ENCODE results near the gene ATG7.

The ATG7 gene

DNA sequence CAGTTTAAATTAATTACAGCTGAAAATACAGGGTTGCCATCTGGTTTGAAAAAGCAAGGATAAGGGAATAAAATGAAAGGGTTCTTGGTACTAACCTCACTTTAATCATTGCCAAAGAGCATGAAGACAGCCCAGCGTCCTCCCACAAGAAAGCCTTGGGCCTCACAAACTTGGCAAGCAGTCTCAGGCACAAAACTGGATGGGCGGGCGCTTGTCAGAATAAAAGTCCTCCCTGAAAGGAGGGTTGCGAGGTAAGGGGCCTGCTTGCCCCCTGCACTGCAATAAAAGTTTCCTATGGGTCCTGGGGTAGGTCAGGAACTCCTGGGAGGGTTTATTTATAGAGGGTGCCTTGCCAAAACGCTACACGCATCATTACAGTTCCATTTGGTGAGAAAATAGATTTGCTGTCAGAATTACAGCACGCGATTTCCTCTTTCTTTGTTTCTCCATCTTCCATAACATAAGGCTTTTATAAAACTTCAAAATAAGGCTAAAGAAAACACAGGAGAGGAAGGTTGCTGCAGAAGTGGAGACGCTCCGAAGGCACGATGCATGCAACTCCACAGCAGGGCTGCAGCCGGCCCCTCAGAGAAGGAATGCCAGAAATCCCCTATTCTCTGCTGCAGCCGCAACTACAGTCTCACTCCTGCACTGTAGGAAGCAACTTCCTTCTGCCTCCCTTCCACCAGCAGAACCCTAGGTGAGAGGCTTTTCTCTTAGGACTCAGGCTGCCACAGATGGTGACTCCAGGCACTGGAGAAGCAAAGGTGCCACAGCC lies 310.2 kb downstream of the ATG7 start:
- Histone ChIP-seq H3K27me3 (ENCODE audit: control insufficient read depth in 1 of 2, insufficient read depth in 2 of 2, low read length in 2 of 2) (no peaks in the 10 kb centered on the region), H3K27ac (ENCODE audit: low read depth, low read length) (peak overlapping the region; percentile 62), H3K9me3 (ENCODE audit: low read length) (no peaks in the 10 kb centered on the region), H3K9ac (ENCODE audit: low read length) (peak overlapping the region; percentile 4), H3K4me1 (ENCODE audit: insufficient read depth, low read length) (peaks cover 53% of the 10 kb centered on the region), H3K36me3 (ENCODE audit: insufficient read depth, low read length) (no peaks in the 10 kb centered on the region), H3K4me3 (ENCODE audit: low read depth in 1 of 2, low read length in 2 of 2) (peak overlapping the region; percentile 22 to 43)

DNA sequence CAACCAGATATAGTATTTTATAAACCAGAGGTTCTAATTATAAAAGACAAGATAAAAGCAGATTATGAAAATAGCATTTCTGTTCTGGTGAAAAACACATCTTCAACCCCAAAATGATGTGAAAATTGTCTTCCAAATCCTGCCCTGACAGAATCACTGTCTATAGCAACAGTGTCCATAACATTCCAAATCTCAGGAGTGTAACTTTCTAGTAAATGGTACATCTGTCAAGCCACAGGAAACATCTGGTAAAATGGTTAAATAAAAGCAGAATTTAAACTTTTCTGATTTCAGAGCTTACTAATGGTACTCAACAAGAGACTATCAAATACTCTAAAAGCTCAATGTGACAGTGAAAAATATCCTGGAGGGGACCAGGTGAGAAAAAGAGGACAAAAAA lies 311.0 kb downstream of the ATG7 start:
- Histone ChIP-seq H3K9ac (ENCODE audit: low read length) (no peak overlapping the region), H3K27ac (ENCODE audit: low read depth, low read length) (peak overlapping the region; percentile 62), H3K27me3 (ENCODE audit: control insufficient read depth in 1 of 2, insufficient read depth in 2 of 2, low read length in 2 of 2) (no peaks in the 10 kb centered on the region), H3K4me1 (ENCODE audit: insufficient read depth, low read length) (peaks cover 62% of the 10 kb centered on the region), H3K9me3 (ENCODE audit: low read length) (no peaks in the 10 kb centered on the region), H3K4me3 (ENCODE audit: low read depth in 1 of 2, low read length in 2 of 2) (peak overlapping the region in 1 of 2 donors; percentile 22), H3K36me3 (ENCODE audit: insufficient read depth, low read length) (no peaks in the 10 kb centered on the region)

- no peak overlapping the region for H3K4me3 ChIP-seq (ENCODE audit: low read depth in 1 of 2, low read length in 2 of 2)
- peaks cover 66% of the 10 kb centered on the region for H3K4me1 ChIP-seq (ENCODE audit: insufficient read depth, low read length)
These were observed 311.4 kb downstream of the ATG7 start for GRCh38 chr3:11583638-11584046.

DNA sequence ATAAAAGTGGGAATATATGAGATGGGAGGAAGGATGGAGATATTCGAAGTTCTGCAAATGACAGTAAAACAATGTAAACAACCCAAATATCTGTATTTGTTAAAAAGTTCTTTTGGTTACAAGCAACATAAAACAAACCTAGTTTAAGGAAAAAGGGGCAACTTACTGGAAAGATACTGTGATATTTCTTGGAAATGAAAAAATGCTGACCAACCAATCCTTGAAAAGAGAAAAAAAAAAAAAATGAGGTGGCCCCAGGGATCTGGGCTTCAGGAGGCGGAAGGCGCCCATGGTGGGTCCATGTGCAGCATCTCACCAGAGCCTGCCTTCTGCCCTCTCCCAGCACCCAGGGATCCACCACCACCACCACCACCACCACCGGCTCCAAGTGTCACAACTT lies 312.4 kb downstream of the ATG7 start:
- H3K9ac ChIP-seq (ENCODE audit: low read length): no peak overlapping the region

More at GRCh38 chr3:11583638-11584046, 311.4 kb downstream of the ATG7 start:
- H3K27me3 ChIP-seq (ENCODE audit: control insufficient read depth in 1 of 2, insufficient read depth in 2 of 2, low read length in 2 of 2): no peaks in the 10 kb centered on the region
- no peaks in the 10 kb centered on the region for H3K36me3 ChIP-seq (ENCODE audit: insufficient read depth, low read length)
- H3K9me3 ChIP-seq (ENCODE audit: low read length): no peaks in the 10 kb centered on the region
- H3K27ac ChIP-seq (ENCODE audit: low read depth, low read length): peak overlapping the region; percentile 62
- no peak overlapping the region for H3K9ac ChIP-seq (ENCODE audit: low read length)

DNA sequence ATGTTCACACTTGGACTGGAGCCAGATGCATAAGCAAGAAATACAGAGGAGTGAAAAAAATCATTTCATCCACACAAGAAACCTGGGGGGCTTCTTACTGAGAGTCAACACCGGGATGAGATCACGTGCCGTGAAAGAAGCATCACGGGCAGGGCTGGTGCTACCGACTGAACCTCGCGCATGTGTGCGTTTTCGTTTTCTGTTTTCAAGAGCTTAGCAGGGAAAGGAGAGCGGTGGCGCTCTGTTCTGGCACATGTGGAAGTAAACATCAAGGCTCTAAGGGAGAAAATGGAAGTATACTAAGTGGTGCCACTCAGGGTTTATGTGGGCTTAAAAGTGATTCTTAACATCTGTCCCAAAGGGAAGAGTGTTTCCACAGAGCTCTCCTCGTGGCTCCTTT lies 315.6 kb downstream of the ATG7 start:
- H3K27me3 ChIP-seq (ENCODE audit: control insufficient read depth in 1 of 2, insufficient read depth in 2 of 2, low read length in 2 of 2): no peaks in the 10 kb centered on the region
- H3K36me3 ChIP-seq (ENCODE audit: insufficient read depth, low read length): no peaks in the 10 kb centered on the region
- H3K27ac ChIP-seq (ENCODE audit: low read depth, low read length): peak overlapping the region; percentile 5
- H3K9ac ChIP-seq (ENCODE audit: low read length): no peak overlapping the region
- no peaks in the 10 kb centered on the region for H3K9me3 ChIP-seq (ENCODE audit: low read length)
- peaks cover 79% of the 10 kb centered on the region for H3K4me1 ChIP-seq (ENCODE audit: insufficient read depth, low read length)
- H3K4me3 ChIP-seq (ENCODE audit: low read depth in 1 of 2, low read length in 2 of 2): peak overlapping the region in 1 of 2 donors; percentile 10

More for the DNA sequence above, 312.4 kb downstream of the ATG7 start:
- Histone ChIP-seq H3K9me3 (ENCODE audit: low read length) (no peaks in the 10 kb centered on the region), H3K4me3 (ENCODE audit: low read depth in 1 of 2, low read length in 2 of 2) (no peak overlapping the region), H3K27me3 (ENCODE audit: control insufficient read depth in 1 of 2, insufficient read depth in 2 of 2, low read length in 2 of 2) (no peaks in the 10 kb centered on the region), H3K36me3 (ENCODE audit: insufficient read depth, low read length) (no peaks in the 10 kb centered on the region), H3K27ac (ENCODE audit: low read depth, low read length) (no peak overlapping the region), H3K4me1 (ENCODE audit: insufficient read depth, low read length) (peaks cover 72% of the 10 kb centered on the region)

GRCh38 chr3:11588338-11588737 lies 316.1 kb downstream of the ATG7 start:
- no peaks in the 10 kb centered on the region for H3K9me3 ChIP-seq (ENCODE audit: low read length)
- H3K27me3 ChIP-seq (ENCODE audit: control insufficient read depth in 1 of 2, insufficient read depth in 2 of 2, low read length in 2 of 2): no peaks in the 10 kb centered on the region
- H3K4me3 ChIP-seq (ENCODE audit: low read depth in 1 of 2, low read length in 2 of 2): peak overlapping the region in 1 of 2 donors; percentile 10
- peak overlapping the region; percentile 5 for H3K27ac ChIP-seq (ENCODE audit: low read depth, low read length)
- H3K4me1 ChIP-seq (ENCODE audit: insufficient read depth, low read length): peaks cover 79% of the 10 kb centered on the region
- H3K9ac ChIP-seq (ENCODE audit: low read length): no peak overlapping the region
- no peaks in the 10 kb centered on the region for H3K36me3 ChIP-seq (ENCODE audit: insufficient read depth, low read length)

GRCh38 chr3:11588755-11589154 lies 316.6 kb downstream of the ATG7 start:
- no peaks in the 10 kb centered on the region for H3K36me3 ChIP-seq (ENCODE audit: insufficient read depth, low read length)
- peak overlapping the region; percentile 5 for H3K27ac ChIP-seq (ENCODE audit: low read depth, low read length)
- no peak overlapping the region for H3K4me3 ChIP-seq (ENCODE audit: low read depth in 1 of 2, low read length in 2 of 2)
- H3K9me3 ChIP-seq (ENCODE audit: low read length): no peaks in the 10 kb centered on the region
- no peaks in the 10 kb centered on the region for H3K27me3 ChIP-seq (ENCODE audit: control insufficient read depth in 1 of 2, insufficient read depth in 2 of 2, low read length in 2 of 2)
- peaks cover 79% of the 10 kb centered on the region for H3K4me1 ChIP-seq (ENCODE audit: insufficient read depth, low read length)
- H3K9ac ChIP-seq (ENCODE audit: low read length): no peak overlapping the region

GRCh38 chr3:11589706-11590105 lies 317.5 kb downstream of the ATG7 start:
- Histone ChIP-seq H3K36me3 (ENCODE audit: insufficient read depth, low read length) (no peaks in the 10 kb centered on the region), H3K9ac (ENCODE audit: low read length) (no peak overlapping the region), H3K4me3 (ENCODE audit: low read depth in 1 of 2, low read length in 2 of 2) (peak overlapping the region in 1 of 2 donors; percentile 37), H3K27ac (ENCODE audit: low read depth, low read length) (peak overlapping the region; percentile 70), H3K4me1 (ENCODE audit: insufficient read depth, low read length) (peaks cover 82% of the 10 kb centered on the region), H3K9me3 (ENCODE audit: low read length) (no peaks in the 10 kb centered on the region), H3K27me3 (ENCODE audit: control insufficient read depth in 1 of 2, insufficient read depth in 2 of 2, low read length in 2 of 2) (no peaks in the 10 kb centered on the region)

GRCh38 chr3:11591002-11591355 lies 318.8 kb downstream of the ATG7 start:
- Histone ChIP-seq H3K9ac (ENCODE audit: low read length) (peak overlapping the region; percentile 6), H3K27ac (ENCODE audit: low read depth, low read length) (peak overlapping the region; percentile 70), H3K4me3 (ENCODE audit: low read depth in 1 of 2, low read length in 2 of 2) (peak overlapping the region in 1 of 2 donors; percentile 37), H3K27me3 (ENCODE audit: control insufficient read depth in 1 of 2, insufficient read depth in 2 of 2, low read length in 2 of 2) (no peaks in the 10 kb centered on the region), H3K36me3 (ENCODE audit: insufficient read depth, low read length) (no peaks in the 10 kb centered on the region), H3K9me3 (ENCODE audit: low read length) (no peaks in the 10 kb centered on the region), H3K4me1 (ENCODE audit: insufficient read depth, low read length) (peaks cover 82% of the 10 kb centered on the region)

GRCh38 chr3:11591391-11592282 lies 319.4 kb downstream of the ATG7 start:
- Histone ChIP-seq H3K36me3 (ENCODE audit: insufficient read depth, low read length) (no peaks in the 10 kb centered on the region), H3K4me1 (ENCODE audit: insufficient read depth, low read length) (peaks cover 84% of the 10 kb centered on the region), H3K4me3 (ENCODE audit: low read depth in 1 of 2, low read length in 2 of 2) (peak overlapping the region in 1 of 2 donors; percentile 37), H3K9ac (ENCODE audit: low read length) (peak overlapping the region; percentile 51), H3K27ac (ENCODE audit: low read depth, low read length) (peak overlapping the region; percentile 70), H3K27me3 (ENCODE audit: control insufficient read depth in 1 of 2, insufficient read depth in 2 of 2, low read length in 2 of 2) (no peaks in the 10 kb centered on the region), H3K9me3 (ENCODE audit: low read length) (no peaks in the 10 kb centered on the region)

DNA sequence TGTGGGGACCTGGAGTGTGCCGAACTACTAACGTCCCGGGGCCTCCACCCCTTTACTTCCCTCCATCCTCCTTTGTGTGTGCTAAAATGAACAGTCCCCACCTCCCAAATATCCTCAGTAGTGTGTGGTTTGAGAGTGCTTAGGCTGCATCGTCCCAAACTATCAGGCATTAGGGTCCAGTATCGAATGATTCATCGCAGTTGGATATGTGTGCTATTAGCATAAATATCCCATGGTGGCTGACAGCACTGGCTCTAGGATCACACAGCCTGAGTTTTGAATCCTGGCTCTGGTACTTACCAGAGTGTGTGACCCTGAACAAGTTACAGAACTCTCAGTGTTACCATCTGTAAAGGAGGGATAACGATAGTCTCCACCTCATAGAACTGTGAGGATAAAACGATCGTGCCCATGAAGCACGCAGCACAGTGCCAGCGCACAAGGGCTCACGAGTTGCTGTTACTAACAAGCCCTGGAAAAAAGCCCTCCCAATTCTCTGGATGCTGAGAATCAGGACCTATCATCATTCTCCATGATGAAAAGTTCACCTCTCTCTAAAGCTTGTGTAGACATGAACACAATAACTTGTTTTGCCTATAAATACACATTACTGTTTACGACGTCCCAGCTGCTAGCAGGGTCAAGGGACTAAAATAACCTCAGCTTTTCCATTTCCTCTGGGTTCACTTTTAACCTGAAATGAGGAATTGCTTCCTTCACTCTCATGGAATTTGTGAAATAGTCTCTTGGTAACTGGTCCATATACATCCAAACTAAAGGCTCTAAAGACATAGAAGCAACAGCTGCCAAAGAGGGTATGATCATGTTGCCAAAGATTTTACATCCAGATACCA lies 320.5 kb downstream of the ATG7 start:
- Histone ChIP-seq H3K4me3 (ENCODE audit: low read depth in 1 of 2, low read length in 2 of 2) (peak overlapping the region in 1 of 2 donors; percentile 22), H3K27me3 (ENCODE audit: control insufficient read depth in 1 of 2, insufficient read depth in 2 of 2, low read length in 2 of 2) (no peaks in the 10 kb centered on the region), H3K27ac (ENCODE audit: low read depth, low read length) (peak overlapping the region; percentile 70), H3K36me3 (ENCODE audit: insufficient read depth, low read length) (no peaks in the 10 kb centered on the region), H3K4me1 (ENCODE audit: insufficient read depth, low read length) (peaks cover 83% of the 10 kb centered on the region), H3K9ac (ENCODE audit: low read length) (peak overlapping the region; percentile 51), H3K9me3 (ENCODE audit: low read length) (no peaks in the 10 kb centered on the region)
